HPDE6-E6E7 (cell line): ENCODE measurements around the gene SLIT3.
"Not testable (repeated sequence)": the region's sequence is repeated elsewhere in the genome, so short reads cannot be mapped to it uniquely, and the experiment has no call there.

Experiments used
- DNase-seq: peaks from one replicate; pipeline ENCODE4 v3.0.0; 2011; ENCODE audit warnings: missing footprints; ENCODE audit errors: extremely low spot score

The SLIT3 gene

DNA sequence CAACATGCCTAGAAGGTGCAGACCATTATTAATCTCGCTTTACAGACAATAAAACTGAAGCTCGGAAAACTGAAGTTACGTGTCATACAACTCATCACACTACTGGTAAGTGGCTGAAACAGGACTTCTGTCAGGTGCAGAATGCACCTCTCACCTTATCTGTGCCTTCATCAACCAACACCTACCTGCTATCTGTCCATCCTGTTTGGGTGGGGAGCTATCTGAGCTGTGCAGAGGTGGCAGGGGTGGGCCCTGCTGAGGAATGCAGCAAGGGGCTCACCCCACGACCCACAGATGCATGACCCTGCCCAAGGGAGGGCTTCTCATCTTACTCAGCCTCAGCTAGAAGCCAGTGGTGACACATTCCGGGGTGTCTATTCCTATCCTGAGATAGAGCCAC is 81.6 kb downstream of the SLIT3 start:
- DNase-seq = no peak

DNA sequence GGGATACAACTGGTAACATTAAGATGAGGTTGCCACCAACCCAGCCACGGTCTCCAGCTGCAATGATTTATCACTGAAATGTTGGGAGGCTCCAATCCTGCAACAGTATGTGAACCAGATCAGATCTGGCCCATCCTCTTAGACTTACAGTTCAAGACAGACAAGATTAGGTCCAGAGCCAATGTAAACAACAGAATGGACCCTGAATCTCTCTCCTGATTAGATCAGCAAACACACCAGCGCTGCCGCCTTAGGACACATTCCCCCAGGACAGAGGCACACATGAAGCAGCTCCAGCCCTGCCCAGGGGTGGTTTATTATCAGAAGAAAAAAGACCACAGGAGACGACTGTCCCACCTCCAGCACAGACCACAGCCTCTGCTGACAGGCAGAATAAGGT is 82.1 kb downstream of the SLIT3 start:
- no peak for DNase-seq

DNA sequence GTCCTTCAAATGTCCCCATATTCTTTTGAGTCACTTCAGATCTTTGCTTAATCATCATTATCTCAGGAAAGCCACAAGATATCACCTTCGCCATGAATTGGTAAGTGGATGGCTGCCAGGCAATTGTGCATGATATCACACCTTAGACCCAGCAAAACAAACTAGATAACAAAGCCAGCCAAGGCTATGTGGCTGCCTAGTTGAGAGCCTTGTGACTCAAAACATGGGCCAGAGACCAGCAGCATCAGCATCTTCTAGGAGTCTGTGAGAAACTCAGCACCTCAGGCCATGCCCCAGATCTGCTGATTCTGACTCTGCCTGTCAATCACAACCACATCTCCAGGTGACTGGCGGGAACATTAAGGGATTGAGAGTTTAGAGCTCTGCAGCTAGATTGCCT is 82.8 kb downstream of the SLIT3 start:
- DNase-seq = no peak

DNA sequence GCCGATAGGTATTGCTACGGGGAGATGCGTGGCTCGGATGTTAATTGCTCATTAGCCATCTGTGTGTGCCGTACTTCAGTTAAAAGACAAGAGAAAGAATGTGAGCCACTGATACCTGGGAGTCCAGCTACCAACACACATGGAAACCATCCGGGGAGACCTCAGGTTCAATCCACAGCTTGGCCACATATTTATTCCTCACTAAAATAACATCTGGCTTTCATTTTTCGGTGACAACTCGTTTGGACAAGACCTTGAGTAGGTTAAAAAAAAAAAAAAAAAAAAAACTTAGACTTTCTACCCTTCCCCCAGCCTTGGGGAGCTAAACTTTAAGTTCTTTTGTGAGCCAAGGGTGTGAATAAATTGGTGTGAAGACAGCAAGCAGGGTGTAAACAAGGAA is 84.1 kb downstream of the SLIT3 start:
- DNase-seq = no peak

DNA sequence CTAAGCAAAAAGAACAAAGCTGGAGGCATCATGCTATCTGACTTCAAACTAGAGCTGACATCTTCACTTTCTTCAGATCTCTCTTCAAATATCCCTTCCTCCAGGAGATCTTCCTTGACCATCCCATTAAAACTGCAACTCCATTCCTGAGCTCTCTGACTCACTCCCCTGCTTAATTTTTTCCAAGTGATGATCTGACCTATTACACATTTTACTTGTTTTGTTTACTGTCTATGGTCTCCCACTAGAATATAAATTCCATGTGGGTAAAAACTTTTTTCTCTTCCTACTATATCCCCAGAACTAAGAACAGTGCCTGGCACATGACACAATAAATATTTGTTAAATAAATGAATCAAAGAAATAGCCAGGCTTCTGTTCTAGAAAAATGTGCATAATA is 87.5 kb downstream of the SLIT3 start:
- DNase-seq = no peak

DNA sequence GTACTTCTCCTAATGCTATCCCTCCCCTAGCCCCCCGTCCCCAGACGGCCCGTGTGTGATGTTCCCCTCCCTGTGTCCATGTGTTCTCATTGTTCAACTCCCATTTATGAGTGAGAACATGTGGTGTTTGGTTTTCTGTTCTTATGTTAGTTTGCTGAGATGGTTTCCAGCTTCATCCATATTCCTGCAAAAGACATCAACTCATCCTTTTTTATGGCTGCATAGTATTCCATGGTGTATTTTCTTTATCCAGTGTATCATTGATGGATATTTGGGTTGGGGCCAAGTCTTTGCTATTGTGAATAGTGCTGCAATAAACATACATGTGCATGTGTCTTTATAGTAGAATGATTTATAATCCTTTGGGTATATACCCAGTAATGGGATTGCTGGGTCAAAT is 89.2 kb downstream of the SLIT3 start:
- not testable (repeated sequence) for DNase-seq

DNA sequence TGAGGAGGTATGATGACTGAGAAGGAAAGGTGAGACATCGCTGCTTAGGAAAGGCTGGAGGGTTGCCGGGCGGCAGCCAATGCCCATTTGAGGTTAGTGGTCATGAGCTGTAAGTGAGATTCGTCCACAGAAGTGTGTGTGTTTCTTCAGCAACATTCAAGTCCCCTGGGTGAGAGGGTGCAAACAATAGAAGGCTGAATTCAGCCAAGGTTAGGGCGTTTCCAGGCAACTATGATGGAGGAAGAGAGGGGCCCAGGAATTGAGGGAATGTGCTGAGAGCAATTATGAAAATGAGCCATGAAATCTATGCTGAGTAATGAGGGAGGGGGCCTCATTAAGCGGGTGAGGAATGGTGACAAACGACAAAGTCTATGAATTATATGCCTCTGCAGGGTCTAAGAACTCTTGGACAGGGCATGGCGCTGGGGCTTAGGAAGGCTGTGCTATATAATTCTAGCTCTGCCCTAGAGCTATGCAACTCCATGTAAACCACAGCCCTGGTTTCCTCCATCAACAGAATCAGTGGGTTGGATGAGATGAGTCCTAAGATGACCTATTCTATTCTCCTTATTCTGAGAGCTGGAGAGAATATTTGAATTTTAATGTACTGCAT is 96.0 kb downstream of the SLIT3 start:
- DNase-seq = no peak

DNA sequence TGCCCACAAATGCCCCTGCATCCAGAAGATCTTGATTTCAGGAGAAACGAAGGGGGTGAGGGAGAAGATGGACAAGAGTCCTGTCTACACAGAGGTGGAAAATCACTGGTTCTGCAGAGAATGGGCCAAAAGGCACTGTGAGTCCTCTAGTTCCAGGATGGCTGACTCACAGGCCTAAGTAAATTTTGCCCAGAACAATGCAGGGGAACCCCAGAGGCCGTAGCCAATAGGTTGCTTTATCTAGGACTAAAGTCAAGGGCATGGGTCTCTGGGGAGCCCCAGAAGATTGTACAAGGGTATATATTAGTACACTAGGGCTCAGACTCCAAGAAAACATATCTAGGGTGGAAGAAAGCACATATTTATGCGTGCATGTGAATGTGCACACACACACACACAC is 98.0 kb downstream of the SLIT3 start:
- no peak for DNase-seq

DNA sequence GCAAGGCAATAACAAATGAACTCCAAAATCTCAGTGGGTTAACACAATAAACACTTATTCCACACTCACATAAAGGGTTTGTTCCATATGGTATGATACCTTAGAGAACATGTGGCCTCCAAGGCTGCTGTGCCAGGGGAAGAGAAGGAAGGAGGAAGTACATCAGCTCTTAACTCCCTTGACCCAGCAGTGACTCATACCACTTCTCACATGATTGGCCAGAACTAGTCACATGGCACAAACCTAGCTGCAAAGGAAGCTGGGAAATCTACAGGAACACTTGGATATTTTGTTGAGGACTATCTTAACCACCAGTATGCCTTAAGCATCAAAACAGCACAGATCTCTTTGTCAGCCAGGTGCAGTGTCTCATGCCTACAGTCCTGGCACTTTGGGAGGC is 99.3 kb downstream of the SLIT3 start:
- DNase-seq = no peak

DNA sequence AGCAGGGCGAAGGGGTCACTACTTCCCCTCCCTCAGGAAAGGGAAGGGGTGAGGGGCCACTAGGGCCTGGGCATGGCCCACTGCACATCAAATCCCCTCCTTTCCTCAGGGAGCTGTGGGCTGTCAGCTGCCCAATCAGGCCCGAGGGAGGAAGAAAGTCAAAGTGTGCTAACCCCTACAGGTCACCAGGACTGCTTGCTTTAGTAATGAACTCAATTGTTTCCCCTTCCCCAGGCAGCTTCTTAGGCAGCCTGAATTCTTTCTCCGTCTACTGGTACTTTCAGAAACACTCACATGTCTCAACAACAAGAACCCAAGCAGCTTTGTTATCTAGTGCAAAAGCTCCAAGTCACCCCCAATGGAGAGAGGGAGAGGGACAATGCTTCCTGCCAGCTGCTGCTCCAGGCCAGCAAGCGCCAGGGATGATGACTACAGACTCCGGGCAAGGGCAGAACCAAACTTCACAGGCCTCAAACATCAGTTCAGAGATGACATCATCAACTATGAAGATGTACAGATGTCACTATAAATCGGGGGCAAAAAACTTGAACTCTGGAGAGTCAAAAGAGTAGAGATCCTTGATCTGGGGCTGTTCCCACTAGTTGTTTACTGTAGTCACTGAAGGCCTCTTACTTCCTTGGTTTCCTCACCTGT is 100.7 kb downstream of the SLIT3 start:
- DNase-seq = no peak

DNA sequence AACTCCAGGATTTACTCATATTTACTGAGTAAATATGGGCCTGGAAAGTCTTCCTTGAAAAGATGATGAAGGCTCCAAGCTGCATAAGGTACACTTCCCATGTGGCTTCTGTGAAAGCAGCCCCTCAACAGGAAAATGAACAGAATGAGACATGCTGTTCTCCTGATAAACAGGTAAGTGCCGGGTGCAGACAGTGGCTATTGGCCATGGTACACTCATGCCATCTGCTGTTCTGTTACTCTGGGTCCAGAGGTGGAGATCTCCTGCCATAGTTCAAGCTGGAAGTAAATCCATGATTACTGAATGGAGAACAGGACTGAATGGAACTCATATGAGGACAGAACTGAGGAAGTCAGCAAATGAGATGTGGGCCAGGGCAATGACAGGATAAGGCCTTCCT is 103.6 kb downstream of the SLIT3 start:
- peak; percentile 2 for DNase-seq

DNA sequence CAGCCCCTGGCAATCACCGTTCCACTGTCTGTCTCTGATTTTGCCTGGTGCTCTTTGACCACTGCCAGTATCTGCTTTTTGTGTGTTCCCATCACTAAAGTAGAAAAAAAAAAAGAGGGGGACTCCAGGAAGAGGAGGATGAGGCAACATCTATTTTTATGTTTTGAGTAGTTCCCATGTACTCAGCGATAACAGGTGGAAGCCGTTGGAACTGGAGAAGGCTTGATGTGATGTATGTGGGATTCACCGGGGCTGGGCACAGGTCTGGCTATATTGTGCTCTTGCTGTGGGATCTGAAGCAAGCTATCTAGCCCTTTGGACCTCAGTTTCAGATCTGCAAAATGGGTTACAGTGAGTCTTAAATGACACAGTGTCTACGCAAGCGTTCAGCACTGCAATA is 104.9 kb downstream of the SLIT3 start:
- no peak for DNase-seq

DNA sequence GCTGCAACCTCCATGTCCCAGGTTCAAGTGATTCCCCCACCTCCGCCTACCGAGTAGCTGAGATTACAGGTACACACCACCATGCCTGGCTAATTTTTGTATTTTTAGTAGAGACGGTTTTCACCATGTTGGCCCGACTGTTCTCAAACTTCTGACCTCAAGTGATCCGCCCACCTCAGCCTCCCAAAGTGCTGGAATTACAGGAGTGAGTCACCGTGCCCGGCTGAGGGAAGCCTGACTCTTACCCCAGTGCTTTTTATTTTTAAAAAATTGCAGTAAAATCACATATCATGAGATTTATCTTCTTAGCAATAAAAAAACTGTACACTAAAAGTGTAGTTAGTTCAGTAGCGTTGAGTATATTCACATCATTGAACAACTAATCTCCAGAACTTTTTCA is 105.3 kb downstream of the SLIT3 start:
- no peak for DNase-seq

DNA sequence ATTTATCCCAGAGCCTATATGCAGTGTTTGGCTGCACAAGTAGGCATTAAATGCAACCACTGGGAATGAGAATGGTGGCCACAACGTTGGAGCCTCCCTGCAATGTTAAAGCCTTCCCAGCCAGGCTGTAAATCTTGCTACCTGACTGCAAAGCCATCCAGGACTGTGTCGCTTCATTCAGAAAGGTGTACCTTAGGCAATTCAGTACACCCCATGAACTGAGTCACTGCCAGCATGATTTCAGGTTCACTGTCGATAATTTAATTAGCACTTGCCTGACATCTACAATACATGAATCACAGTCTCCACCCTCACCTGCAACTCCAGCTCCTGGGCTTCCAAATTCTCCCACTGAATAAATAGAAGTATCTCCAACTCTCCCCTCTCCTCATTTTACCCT is 108.4 kb downstream of the SLIT3 start:
- no peak for DNase-seq

DNA sequence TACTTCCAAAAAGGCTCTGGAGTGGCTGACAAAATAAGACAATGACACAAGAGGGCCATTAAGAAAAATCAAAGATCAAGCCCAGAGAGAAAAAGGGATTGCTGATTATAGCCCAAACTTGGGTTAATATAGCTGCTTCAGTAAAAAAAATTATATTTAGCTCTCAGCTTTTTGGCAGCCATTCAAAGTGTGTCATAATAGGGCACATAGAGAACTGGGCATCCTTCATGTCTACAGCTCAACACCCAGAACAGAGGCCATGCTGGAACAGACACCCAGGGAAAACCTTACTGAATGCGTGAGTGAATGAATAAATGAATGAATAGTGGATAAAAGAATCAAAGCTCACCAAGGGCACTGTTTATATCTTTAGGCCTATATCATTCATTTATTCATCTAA is 110.1 kb downstream of the SLIT3 start:
- DNase-seq = no peak

DNA sequence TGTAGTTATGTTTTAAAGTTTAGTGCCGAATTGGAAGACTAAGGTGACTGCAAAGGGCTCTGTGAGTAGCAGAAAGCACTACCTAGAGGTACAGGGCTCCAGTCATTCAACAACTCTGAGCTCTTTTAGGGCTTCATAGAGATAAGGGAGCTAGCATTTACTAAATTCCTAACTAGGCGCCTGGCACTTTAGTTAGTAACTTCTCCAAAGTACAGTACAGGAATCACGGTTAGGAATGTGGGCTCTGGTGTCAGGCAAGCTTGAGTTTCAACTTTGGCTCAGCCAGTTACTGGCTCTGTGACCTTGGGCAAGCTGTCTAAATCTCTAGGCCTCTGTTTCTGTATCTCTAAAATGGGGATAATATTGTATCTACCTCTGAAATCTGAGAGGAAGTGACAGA is 115.3 kb downstream of the SLIT3 start:
- DNase-seq = no peak

DNA sequence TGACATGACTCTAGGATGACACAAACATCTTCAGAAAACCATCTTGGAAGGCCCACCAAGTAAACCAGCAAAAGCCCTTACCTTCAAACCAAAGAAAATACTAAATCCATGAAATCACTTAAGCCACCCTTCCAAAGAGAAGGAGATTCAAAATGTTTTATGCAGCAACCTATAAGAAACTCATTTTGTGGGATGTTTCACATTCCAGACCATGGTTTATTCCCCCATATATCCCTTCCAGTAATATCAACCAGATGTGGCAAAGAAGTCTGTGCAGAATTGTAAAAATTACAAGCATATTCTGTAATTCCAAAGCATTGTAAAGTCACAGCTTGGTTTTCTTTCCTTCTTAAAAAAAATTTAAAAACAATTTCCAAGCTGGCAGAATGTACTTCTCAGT is 117.4 kb downstream of the SLIT3 start:
- DNase-seq = no peak

DNA sequence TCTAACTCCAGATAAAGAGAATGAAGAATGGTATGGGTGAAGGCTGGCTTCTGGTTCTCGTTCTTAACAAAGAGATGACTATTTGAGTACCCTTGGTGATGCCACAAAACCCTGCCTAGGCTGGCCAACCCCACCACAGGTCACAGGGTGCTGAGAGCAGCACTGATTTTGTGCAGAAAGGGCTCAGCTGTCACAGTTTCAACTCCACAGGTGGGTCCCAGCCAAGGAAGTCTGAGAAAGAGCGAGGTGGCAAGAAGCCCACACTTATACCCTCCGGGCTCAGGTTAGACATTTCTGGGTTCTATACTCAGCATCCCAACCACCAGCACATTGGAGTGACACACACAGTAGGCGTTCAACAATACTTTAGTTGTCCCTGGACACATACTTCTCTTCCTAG is 118.1 kb downstream of the SLIT3 start:
- no peak for DNase-seq

DNA sequence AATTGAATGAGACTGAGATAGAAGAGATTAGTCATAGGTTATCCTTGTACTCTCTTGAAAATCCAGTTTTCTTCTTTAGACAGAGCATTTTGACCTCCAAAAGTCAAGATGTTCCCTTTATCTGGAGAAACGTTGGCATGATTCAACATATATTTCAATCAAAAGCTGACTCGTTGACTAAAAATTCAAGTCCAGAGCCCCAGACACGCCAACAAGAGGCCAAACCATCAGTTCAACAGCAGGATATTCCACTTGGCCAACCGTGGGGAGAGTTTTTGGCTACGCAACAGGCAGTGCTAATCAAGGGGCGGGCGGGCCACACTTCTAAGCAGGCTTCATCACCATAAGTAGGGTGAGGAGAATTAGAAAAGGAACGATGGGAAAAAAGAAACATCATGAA is 119.1 kb downstream of the SLIT3 start:
- DNase-seq = no peak

DNA sequence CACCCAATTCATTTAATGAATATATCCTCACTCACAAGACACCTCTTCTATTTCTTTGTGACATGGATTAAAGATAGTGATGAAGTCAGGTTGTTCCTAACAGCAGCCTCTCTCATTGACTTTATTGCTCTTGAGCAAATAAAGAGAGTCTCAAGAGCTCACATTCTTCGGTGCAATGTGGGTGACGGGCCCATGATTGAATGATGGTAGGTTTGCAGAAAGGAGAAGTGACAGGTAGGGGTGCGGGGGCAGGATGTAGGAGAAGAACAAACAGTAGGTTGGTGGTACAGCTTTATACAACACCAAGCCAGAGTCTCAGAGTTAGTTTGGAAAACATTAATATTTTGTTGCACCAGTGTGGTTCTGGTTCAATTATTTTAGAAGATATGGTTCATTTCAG is 122.2 kb downstream of the SLIT3 start:
- DNase-seq = no peak

DNA sequence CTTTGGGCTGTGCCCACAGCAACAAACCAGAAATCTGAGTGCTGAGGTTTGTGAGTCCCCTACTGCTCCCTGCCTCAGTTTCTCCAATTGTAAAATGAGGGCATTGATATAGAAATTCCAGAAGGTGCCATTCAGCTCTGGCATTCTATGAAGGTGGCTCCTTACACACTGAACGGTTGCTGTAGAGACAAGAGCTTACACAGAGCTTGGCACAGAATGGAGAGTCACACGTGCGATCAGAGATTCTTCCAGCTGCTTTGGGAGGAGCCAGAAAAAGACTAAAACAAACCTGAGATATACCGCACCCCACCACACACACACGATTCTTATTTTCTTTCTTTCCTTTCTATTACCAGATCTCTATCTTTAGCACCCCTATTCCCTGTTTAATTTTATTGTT is 122.7 kb downstream of the SLIT3 start:
- DNase-seq = no peak

DNA sequence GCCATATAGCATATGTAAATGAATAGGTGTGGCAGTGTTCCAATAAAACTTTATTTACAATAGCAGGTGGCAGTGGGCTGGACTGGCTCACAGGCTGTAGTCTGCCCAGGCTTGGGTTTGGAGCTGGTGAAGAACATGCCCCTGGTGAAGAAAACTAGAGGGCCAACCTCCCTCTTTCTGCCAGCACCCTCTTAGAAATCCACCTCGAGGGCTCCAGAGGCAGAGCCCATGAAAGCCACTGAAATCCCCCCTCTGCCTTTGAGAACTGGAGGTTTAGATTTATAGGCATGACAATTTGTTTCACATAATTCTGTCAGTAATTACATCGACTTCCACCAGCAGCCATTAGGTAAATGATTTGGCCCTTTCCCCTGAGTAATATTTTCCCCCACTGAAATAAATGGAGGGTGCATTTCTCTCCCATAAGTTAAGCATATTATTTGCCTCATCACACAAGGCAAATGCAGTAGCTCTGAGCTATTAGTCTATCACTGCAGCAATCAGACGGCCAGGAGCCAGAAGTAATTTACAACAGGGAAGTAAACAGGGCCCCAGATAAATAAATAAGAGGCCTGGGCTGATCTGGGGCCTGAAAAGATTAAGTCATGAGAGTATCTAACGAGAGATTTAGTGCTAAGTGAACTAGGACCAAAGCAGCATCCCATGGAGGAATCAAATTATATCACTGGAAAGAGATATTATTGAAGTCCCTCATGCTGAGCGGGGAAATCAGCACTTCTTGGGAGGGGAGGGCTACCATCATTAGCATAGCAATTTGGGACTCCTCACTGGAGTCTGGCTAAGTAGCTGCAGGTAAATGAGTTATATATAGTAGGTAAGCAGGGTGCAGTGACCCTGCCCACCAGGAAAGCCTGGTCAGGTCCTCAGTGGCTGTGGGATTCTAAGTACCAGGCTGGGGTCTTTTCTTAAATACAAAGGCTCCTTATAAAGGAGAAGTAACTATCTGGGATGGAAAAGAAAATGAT is 123.9 kb downstream of the SLIT3 start:
- no peak for DNase-seq

DNA sequence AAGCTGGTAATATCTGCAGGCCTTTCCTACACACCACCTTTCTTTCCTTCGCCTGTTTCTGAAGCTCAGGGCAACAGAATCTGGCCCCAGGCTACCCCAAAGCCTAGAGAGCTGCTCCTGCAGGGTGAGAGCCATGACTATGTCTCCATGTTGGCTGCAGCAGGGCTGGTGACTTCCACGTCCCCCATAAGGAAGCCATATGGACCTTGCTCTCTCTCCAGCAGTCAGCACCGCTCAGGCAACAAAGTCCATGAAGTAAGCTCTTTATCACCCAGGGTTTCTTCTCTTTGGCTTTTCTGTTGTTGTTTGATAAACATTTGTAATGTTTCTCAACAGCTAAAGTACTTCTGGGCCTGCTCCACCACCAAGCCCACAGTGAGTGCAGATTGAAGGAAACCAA is 125.2 kb downstream of the SLIT3 start:
- DNase-seq = no peak
